ENCODE measurements around the gene NLRX1.
"Not testable (repeated sequence)": the region's sequence is repeated elsewhere in the genome, so short reads cannot be mapped to it uniquely, and the experiment has no call there.

Gene NLRX1

DNA sequence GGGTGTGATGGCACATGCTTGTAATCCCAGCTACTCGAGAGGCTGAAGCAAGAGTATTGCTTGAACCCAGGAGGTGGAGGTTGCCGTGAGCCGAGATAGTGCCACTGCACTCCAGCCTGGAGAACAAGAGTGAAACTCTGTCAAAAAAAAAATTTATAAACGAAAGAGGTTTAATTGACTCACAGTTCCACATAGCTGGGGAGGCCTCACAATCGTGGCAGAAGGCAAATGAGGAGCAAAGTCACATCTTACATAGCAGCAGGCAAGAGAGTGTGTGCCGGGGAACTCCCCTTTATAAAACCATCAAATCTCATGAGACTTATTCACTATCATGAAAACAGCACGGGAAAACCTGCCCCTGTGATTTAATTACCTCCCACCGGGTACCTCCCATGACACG, 15.9 kb downstream of the NLRX1 start:
- DNase-seq (ENCODE audit: low read depth, low spot score) = not testable (repeated sequence)

DNA sequence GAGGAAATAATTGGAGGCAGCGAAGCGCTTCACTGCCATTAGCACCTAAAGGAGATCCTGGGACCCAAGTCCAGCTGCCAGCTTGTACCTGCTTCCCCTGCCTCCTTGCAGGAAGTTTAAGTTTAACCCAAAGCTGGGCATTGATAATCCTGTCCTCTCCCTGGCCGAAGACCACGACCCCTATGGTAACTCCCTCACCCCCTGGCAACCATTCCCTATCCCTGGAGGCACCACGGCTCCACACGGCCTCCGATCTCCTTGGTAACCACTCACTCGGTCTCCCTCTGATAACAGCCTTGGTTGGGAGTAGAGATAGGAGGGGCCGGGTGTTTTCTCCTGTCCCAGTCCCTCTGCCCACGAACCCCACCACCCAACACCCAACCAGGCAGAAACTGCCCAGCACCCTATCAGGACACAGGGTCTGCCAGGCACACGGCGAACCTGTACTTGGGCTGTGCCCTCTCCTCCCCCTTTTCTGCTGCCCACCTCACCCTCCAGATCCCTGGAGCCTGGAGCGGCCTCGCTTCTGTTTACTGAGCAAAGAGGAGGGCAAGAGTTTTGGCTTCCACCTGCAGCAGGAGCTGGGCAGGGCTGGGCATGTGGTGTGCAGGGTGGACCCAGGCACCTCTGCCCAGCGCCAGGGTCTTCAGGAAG, 17.6 kb downstream of the NLRX1 start:
- no peak for DNase-seq (ENCODE audit: low read depth, low spot score)

DNA sequence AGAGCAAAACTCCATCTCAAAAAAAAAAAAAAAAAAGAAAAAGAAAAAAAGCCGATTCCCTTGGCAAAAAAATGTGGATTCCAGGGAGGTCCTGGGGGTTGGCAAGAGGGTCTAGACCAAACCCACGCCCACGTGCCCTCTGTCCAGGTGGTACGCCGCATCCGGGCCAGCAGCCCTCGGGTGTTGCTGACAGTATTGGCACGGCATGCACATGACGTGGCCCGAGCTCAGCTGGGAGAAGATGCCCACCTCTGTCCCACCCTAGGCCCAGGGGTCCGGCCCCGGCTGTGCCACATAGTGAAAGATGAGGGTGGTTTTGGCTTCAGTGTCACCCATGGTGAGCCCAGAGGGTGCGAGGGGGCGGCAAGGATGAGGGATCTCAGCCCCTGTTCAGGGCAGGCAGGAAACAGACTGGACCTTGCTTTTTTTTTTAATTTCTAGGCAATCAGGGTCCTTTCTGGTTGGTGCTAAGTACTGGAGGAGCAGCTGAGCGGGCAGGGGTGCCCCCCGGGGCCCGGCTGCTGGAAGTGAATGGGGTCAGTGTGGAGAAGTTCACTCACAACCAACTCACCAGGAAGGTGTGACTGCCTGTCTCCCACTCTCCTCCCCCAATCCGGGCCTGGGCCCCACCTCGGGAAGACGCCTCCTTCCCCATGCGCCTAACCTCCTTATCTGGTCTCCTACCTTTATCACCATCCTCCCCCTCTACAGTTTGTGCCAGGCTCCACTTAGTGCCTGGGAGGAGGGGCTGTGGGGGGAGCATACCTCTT, 18.8 kb downstream of the NLRX1 start:
- no peak for DNase-seq (ENCODE audit: low read depth, low spot score)

GRCh38 chr11:119188067-119188466, 19.5 kb downstream of the NLRX1 start:
- DNase-seq (ENCODE audit: low read depth, low spot score) = no peak

DNA sequence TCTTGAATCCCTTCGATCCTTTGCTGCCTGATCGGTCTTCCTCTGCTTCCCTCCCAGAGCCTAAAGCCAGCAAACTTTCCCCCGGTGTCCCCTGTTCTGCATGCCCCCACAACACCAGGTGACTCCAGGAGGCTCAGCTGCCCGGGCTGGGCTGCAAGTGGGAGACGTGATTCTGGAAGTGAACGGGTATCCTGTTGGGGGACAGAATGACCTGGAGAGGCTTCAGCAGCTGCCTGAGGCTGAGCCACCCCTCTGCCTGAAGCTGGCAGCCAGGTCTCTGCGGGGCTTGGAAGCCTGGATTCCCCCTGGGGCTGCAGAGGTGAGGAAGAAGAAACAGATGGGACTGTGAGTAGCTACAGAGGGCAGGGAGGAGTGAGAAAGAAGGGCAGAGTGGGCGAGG, 20.4 kb downstream of the NLRX1 start:
- no peak for DNase-seq (ENCODE audit: low read depth, low spot score)

GRCh38 chr11:119189393-119189792, 20.9 kb downstream of the NLRX1 start:
- no peak for DNase-seq (ENCODE audit: low read depth, low spot score)

DNA sequence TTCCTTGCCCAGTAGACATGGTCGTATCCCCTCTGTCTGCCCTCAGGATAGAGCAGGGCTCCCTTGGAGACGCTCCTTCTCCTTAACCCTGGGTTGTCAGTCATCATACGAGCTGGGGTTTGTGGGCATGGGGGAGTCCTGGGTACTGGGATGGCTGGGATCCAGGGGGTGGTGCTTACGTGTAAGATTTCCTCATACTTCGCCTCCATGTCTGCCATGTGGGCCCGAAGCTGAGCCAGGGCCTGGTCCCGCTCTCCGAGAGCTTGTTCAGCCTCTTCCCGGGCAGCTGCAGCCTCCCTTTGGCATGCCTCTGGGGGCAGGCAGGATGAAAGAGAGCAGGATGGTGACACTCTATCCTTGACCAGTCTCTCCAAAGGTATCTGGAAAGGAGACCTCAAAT, 22.0 kb downstream of the NLRX1 start:
- no peak for DNase-seq (ENCODE audit: low read depth, low spot score)

GRCh38 chr11:119191265-119191664, 22.7 kb downstream of the NLRX1 start:
- not testable (repeated sequence) for DNase-seq (ENCODE audit: low read depth, low spot score)

- DNase-seq (ENCODE audit: low read depth, low spot score) = no peak
These were observed 23.6 kb downstream of the NLRX1 start for GRCh38 chr11:119192111-119192510.

DNA sequence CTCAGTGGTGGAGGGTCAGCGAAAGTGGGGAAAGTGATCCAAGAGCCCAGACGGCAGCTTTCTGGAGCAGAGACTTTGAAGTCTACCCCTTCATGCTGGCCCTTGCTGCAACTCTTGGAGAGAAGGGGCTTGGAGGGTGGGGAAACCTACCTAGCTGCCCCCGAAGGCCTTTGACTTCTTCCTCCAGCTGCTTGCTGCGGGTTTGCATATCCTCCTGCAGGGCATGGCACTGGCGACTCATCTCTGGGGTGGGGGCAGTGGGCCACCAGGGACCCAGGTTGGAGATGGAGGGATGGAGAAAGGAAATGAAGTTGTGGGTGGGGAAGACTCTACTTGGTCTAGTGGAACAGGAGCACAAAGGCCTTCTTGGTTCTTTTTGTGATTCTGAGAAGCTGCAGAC, 24.5 kb downstream of the NLRX1 start:
- no peak for DNase-seq (ENCODE audit: low read depth, low spot score)

DNA sequence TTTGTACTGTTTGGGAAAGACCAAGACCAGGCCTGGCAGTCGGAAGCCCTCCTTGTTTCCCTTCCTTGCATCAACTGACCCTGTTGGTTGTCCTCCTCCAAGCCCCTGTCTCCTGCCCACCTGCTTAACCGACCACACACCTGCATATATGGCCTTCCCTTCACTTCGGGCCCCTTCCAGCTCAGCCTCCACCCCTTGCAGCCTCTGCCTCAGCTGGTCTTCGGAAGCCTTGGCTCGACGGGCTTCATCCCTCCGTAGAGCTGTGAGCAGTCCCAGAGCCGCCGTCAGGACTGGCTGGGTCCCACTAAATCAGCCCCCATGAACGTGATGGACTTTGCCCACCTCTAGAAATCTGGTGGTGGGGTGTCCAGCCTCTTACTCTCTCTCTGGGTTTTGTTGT, 25.1 kb downstream of the NLRX1 start:
- DNase-seq (ENCODE audit: low read depth, low spot score) = no peak

GRCh38 chr11:119194811-119195440, 26.4 kb downstream of the NLRX1 start:
- DNase-seq (ENCODE audit: low read depth, low spot score) = no peak

DNA sequence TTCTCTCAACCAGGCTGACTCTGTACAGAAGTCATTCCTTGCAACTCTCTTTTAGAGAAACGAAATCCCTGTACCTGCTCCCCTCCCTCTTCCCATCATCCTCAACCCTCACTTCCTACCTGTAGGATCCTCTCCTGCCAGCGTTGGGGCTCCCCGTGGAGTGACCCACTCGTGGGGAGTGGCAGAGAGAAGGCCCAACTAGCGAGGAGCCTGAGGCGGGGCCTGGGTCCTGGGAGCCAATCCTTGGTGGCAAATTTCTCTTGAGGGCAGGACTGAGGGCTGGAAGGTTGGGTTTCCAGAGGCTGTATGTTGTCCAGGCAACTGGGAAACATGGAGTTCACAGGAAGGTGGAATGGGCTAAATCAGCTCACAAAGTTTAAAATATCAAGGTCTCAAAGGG, 27.2 kb downstream of the NLRX1 start:
- no peak for DNase-seq (ENCODE audit: low read depth, low spot score)

DNA sequence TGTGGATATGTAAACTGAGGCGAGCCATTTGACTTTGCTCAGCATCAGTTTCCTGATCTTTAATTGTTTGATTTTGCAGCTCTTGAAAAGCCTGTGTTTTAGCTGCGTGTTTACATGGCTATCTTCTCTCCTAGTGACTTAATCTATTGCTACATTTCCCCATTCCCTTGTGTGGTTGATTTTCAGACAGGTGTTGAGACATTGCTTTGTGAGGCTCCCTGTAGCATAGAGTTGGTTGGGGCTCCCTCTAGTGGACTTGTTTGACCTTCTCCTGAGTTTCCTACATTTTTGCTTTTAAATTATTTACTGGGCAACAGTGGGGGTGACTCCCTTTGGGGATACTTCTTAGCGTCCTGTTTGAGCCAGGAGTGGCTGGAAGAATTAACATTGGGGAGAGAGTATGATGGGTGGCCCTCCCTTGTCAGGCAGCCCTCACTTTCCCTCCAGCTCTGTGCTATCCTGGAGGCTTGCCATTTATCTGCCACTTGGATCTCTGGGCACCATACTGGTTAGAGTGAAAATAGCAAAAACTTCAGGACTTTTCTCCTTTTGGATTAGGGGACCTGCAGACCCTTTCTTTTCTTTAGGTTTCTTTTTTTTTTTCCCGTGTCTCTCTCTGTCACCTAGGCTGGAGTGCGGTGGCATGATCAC, 28.4 kb downstream of the NLRX1 start:
- peak; percentile 48 for DNase-seq (ENCODE audit: low read depth, low spot score)

GRCh38 chr11:119198925-119199324, 30.4 kb downstream of the NLRX1 start:
- DNase-seq (ENCODE audit: low read depth, low spot score) = no peak

- not testable (repeated sequence) for DNase-seq (ENCODE audit: low read depth, low spot score)
These were observed 32.7 kb downstream of the NLRX1 start for GRCh38 chr11:119201236-119201635.

GRCh38 chr11:119202554-119202953, 34.0 kb downstream of the NLRX1 start:
- DNase-seq (ENCODE audit: low read depth, low spot score) = no peak

DNA sequence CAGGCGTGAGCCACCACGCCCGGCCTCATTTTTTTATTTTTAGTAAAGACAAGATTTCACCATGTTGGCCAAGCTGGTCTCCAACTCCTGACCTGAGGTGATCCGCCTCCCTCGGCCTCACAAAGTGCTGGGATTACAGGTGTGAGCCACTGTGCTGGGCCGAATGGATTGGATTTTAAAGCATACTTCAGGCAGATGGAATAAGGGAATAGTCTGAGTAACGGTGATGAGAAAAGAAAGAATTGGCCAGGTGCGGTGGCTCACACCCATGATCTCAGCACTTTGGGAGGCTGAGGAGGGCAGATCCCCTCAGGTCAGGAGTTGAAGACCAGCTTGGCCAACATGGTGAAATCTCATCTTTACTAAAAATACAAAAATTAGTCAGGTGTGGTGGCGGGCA, 35.5 kb downstream of the NLRX1 start:
- no peak for DNase-seq (ENCODE audit: low read depth, low spot score)

GRCh38 chr11:119205080-119205479, 36.6 kb downstream of the NLRX1 start:
- DNase-seq (ENCODE audit: low read depth, low spot score) = no peak

- DNase-seq (ENCODE audit: low read depth, low spot score) = peak; percentile 95
These were observed 37.3 kb downstream of the NLRX1 start, which contains the start of gene CBL for GRCh38 chr11:119205574-119206510. Gene CBL, plus strand, starts transcription at chr11:119206339. Its CDS starts 79 bp downstream, at chr11:119206418.
